ENCODE measurements around the gene RCSD1. TPM values are rescaled to one million over a fixed set of nuclear protein-coding genes. Genes with fewer than 3 reads are reported as not detected.

The RCSD1 gene
- total RNA-seq, 2 donors from 2014 or later = 2.8 to 13.8 TPM

GRCh38 chr1:167633258-167633944, 3.4 kb downstream of the RCSD1 start:
- Histone ChIP-seq H3K4me3 (no peak overlapping the region), H3K27me3 (replicated peaks; ENCODE audit: insufficient read depth) (no peaks in the 10 kb centered on the region), H3K4me1 (replicated peaks) (no peaks in the 10 kb centered on the region), H3K9me3 (no peaks in the 10 kb centered on the region), H3K27ac (no peak overlapping the region), H3K36me3 (no peaks in the 10 kb centered on the region)
- WGBS = 95% methylated on average over 3 of the region's 3 CpGs
- DNase-seq (ENCODE audit: low spot score) = no peak
- intact Hi-C loops (cut with DNase I) = loop anchor here (10.0 kb wide), 1 partner anchor 51 kb away; no protein-coding TSS in a partner anchor
- TF ChIP-seq POLR2A (IDR thresholded peaks at IDR 0.05) (no peak), POLR2AphosphoS5 (IDR thresholded peaks at IDR 0.05) (no peak)
- TF ChIP-seq, protein P1, sequence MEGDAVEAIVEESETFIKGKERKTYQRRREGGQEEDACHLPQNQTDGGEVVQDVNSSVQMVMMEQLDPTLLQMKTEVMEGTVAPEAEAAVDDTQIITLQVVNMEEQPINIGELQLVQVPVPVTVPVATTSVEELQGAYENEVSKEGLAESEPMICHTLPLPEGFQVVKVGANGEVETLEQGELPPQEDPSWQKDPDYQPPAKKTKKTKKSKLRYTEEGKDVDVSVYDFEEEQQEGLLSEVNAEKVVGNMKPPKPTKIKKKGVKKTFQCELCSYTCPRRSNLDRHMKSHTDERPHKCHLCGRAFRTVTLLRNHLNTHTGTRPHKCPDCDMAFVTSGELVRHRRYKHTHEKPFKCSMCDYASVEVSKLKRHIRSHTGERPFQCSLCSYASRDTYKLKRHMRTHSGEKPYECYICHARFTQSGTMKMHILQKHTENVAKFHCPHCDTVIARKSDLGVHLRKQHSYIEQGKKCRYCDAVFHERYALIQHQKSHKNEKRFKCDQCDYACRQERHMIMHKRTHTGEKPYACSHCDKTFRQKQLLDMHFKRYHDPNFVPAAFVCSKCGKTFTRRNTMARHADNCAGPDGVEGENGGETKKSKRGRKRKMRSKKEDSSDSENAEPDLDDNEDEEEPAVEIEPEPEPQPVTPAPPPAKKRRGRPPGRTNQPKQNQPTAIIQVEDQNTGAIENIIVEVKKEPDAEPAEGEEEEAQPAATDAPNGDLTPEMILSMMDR (IDR thresholded peaks at IDR 0.05) = no peak

DNA sequence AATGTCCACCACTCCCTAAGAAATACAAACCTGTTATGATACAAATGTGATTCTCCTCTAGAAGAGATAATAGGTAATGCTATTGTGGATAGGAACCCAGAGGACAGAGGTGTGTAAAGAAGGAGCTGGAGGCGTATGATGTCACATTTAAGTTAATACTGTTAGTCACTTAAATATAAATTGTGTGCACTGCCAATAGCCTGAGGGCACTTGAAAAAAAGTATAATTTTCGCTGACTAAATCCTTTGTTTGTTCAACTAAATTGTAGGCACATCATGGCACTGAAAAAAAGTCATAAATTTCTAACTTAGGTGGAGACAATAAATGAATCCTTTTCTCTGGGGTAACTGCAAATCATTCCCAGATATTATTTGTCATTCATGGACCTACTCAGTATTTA, 4.4 kb downstream of the RCSD1 start:
- intact Hi-C loops (cut with DNase I) = loop anchor here (10.0 kb wide), 1 partner anchor 50 kb away; no protein-coding TSS in a partner anchor
- Histone ChIP-seq H3K27ac (no peak overlapping the region), H3K4me3 (no peak overlapping the region), H3K36me3 (no peaks in the 10 kb centered on the region), H3K27me3 (replicated peaks; ENCODE audit: insufficient read depth) (no peaks in the 10 kb centered on the region), H3K9me3 (no peaks in the 10 kb centered on the region), H3K4me1 (replicated peaks) (no peaks in the 10 kb centered on the region)
- WGBS = 60% methylated on average over 2 of the region's 2 CpGs
- TF ChIP-seq, protein P1 (IDR thresholded peaks at IDR 0.05) = no peak
- no peak for TF ChIP-seq POLR2AphosphoS5 (IDR thresholded peaks at IDR 0.05)
- TF ChIP-seq POLR2A (IDR thresholded peaks at IDR 0.05) = no peak
- no peak for DNase-seq (ENCODE audit: low spot score)

DNA sequence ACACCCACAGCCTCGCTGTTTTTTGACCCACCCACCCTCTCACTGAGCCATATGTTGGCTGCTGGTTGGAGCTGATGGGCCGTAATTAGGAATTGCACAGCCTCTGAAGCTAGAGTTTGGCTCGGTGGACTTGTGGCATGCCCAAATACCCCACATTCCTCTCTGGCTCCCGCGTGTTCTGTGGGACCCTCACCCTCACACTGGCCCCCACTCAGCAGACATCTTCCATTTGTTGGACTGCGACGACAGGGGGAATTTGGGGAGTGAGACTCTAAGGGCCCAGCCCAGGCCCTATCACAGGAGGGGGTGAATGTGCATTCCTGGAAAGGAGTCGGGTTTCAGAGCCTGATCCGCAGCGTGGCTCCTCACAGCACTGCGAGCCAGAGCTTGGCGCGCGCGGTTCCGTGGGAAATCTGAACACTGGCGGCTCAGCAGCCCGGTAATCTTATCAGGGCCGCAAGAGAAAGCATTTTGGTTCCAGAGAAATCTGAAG, 5.2 kb downstream of the RCSD1 start:
- no peak overlapping the region for H3K4me3 ChIP-seq
- H3K4me1 ChIP-seq (replicated peaks) = no peaks in the 10 kb centered on the region
- no peak overlapping the region for H3K27ac ChIP-seq
- no peak for DNase-seq (ENCODE audit: low spot score)
- no peaks in the 10 kb centered on the region for H3K27me3 ChIP-seq (replicated peaks; ENCODE audit: insufficient read depth)
- no peaks in the 10 kb centered on the region for H3K9me3 ChIP-seq
- intact Hi-C loops (cut with DNase I) = loop anchor here (10.0 kb wide), 1 partner anchor 50 kb away; no protein-coding TSS in a partner anchor
- no peak for TF ChIP-seq POLR2A (IDR thresholded peaks at IDR 0.05)
- no peak for TF ChIP-seq POLR2AphosphoS5 (IDR thresholded peaks at IDR 0.05)
- TF ChIP-seq, protein P1 (IDR thresholded peaks at IDR 0.05) = no peak
- H3K36me3 ChIP-seq = no peaks in the 10 kb centered on the region
- 20% methylated on average over 19 of the region's 19 CpGs for WGBS

- no peaks in the 10 kb centered on the region for H3K4me1 ChIP-seq (replicated peaks)
- H3K9me3 ChIP-seq = no peaks in the 10 kb centered on the region
- H3K27me3 ChIP-seq (replicated peaks; ENCODE audit: insufficient read depth) = no peaks in the 10 kb centered on the region
- no peak overlapping the region for H3K27ac ChIP-seq
- 85% methylated on average over 3 of the region's 3 CpGs for WGBS
- intact Hi-C loops (cut with DNase I) = loop anchor here (10.0 kb wide), 1 partner anchor 49 kb away; no protein-coding TSS in a partner anchor
- DNase-seq (ENCODE audit: low spot score) = no peak
- TF ChIP-seq POLR2AphosphoS5 (IDR thresholded peaks at IDR 0.05) (no peak), POLR2A (IDR thresholded peaks at IDR 0.05) (no peak)
- TF ChIP-seq, protein P1 (IDR thresholded peaks at IDR 0.05) = no peak
- no peak overlapping the region for H3K4me3 ChIP-seq
- no peaks in the 10 kb centered on the region for H3K36me3 ChIP-seq
These were observed 5.9 kb downstream of the RCSD1 start for GRCh38 chr1:167635941-167636340.

DNA sequence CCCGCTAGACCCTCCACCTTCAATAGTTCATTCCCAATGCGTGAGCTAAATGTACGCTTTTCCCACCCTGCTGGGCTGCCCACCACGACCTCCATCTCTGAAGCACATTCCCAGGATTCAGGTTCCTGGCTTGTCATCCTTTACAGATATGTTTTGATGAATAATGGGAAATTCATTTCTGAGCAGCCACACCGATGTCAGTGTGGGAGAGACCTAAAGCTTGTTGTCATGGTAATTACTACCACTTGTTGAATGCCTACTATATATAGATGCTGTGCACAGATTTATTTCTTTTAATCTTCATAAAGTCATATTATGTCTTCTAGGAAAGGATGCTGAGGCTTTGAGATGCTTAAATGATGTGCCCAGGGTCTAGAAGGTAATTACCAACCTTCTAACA, 8.0 kb downstream of the RCSD1 start:
- H3K27me3 ChIP-seq (replicated peaks; ENCODE audit: insufficient read depth) = no peaks in the 10 kb centered on the region
- H3K9me3 ChIP-seq = no peaks in the 10 kb centered on the region
- 89% methylated on average over 5 of the region's 5 CpGs for WGBS
- H3K4me3 ChIP-seq = no peak overlapping the region
- H3K4me1 ChIP-seq (replicated peaks) = no peaks in the 10 kb centered on the region
- intact Hi-C loops (cut with DNase I) = loop anchor here (10.0 kb wide), 1 partner anchor 47 kb away; no protein-coding TSS in a partner anchor
- DNase-seq (ENCODE audit: low spot score) = no peak
- H3K36me3 ChIP-seq = no peaks in the 10 kb centered on the region
- TF ChIP-seq POLR2AphosphoS5 (IDR thresholded peaks at IDR 0.05) (no peak), POLR2A (IDR thresholded peaks at IDR 0.05) (no peak)
- H3K27ac ChIP-seq = no peak overlapping the region

Data from prostate gland (tissue), 2 donors.